CD14-positive monocyte (primary cell): ENCODE measurements around the gene PWWP2B. TPM values are rescaled to one million over a fixed set of nuclear protein-coding genes. Genes with fewer than 3 reads are reported as not detected.
A peak's percentile ranks its signal among the peaks of the same experiment; 100 is the strongest.

Experiments used
- DNase-seq, 3 donors: peaks; one replicate each; pipeline ENCODE4 v3.0.0-alpha.2; 2011 to 2022
- H2AFZ ChIP-seq: 2 replicates; pipeline ENCODE4 v1.6.0; 2012; ENCODE audit warnings: mild to moderate bottlenecking, low read depth, low read length, inconsistent platforms; ENCODE audit not compliant: insufficient read depth, poor library complexity, severe bottlenecking
- H3K27ac ChIP-seq, 2 donors: 1 replicate in 1 of 2; 2 replicates in 1 of 2; pipeline ENCODE4 v1.5.1; 2012 to 2013; ENCODE audit warnings: low read length in 2 of 2, control low read depth in 1 of 2, inconsistent platforms in 1 of 2, low read depth in 1 of 2, mild to moderate bottlenecking in 1 of 2
- H3K27me3 ChIP-seq, 2 donors: one replicate each; pipeline versions ENCODE4 v1.6.0 to v1.6.1; 2011 to 2013; ENCODE audit warnings: low read length in 2 of 2; ENCODE audit not compliant: control insufficient read depth in 2 of 2, insufficient read depth in 2 of 2
- H3K36me3 ChIP-seq, 2 donors: replicated peaks in 1 of 2; 1 replicate in 1 of 2; 2 replicates in 1 of 2; pipeline versions ENCODE4 v1.5.1 to v1.6.1; 2012 to 2013; ENCODE audit warnings: low read length in 2 of 2, control low read depth in 1 of 2, inconsistent platforms in 1 of 2, mild to moderate bottlenecking in 1 of 2; ENCODE audit not compliant: insufficient read depth in 2 of 2, control insufficient read depth in 1 of 2
- H3K4me1 ChIP-seq, 2 donors: 1 replicate in 1 of 2; 2 replicates in 1 of 2; pipeline versions ENCODE4 v1.5.1 to v1.6.1; 2012 to 2013; ENCODE audit warnings: low read length in 2 of 2, control low read depth in 1 of 2, inconsistent platforms in 1 of 2, mild to moderate bottlenecking in 1 of 2, moderate library complexity in 1 of 2; ENCODE audit not compliant: insufficient read depth in 2 of 2, control insufficient read depth in 1 of 2
- H3K4me2 ChIP-seq: replicated peaks from 2 replicates; pipeline ENCODE3; 2012; ENCODE audit warnings: low read length, moderate library complexity, mild to moderate bottlenecking; ENCODE audit not compliant: poor library complexity, severe bottlenecking; ENCODE audit errors: extremely low read depth
- H3K4me3 ChIP-seq, 3 experiments: fragments of 200-600 bp in 1 of 3; sonication (generic) in 1 of 3; replicated peaks in 1 of 3; 1 replicate in 2 of 3; 2 replicates in 1 of 3; pipeline ENCODE4 v1.5.1; 2011 to 2013; ENCODE audit warnings: low read length in 3 of 3, mild to moderate bottlenecking in 3 of 3, control low read depth in 2 of 3, low read depth in 2 of 3, inconsistent platforms in 1 of 3, moderate library complexity in 1 of 3
- H3K79me2 ChIP-seq: 2 replicates; pipeline ENCODE4 v1.6.0; 2012; ENCODE audit warnings: mild to moderate bottlenecking, control low read depth, inconsistent platforms, low read length, moderate library complexity; ENCODE audit not compliant: insufficient read depth
- H3K9ac ChIP-seq: 2 replicates; pipeline ENCODE4 v1.6.0; 2017; ENCODE audit warnings: low read length, mild to moderate bottlenecking; ENCODE audit not compliant: insufficient read depth, poor library complexity, severe bottlenecking
- H3K9me3 ChIP-seq, 2 donors: replicated peaks in 1 of 2; 1 replicate in 1 of 2; 2 replicates in 1 of 2; pipeline versions ENCODE4 v1.5.1 to v1.6.1; 2012 to 2013; ENCODE audit warnings: low read length in 2 of 2, control low read depth in 1 of 2; ENCODE audit not compliant: control insufficient read depth in 1 of 2, insufficient read depth in 1 of 2
- H4K20me1 ChIP-seq: 2 replicates; pipeline ENCODE4 v1.6.0; 2012; ENCODE audit warnings: mild to moderate bottlenecking, low read length, control low read depth, moderate library complexity; ENCODE audit not compliant: insufficient read depth
- H3K27ac Mint-ChIP-seq, 7 donors: one replicate each; pipeline ENCODE4 v1.8.0; 2020; ENCODE audit warnings: mild to moderate bottlenecking in 7 of 7, mixed read lengths in 7 of 7, moderate library complexity in 6 of 7, inconsistent platforms in 2 of 7
- H3K27me3 Mint-ChIP-seq, 3 donors: one replicate each; pipeline ENCODE4 v1.8.0; 2021 to 2022; ENCODE audit warnings: low read depth in 3 of 3, mild to moderate bottlenecking in 3 of 3, mixed read lengths in 3 of 3, moderate library complexity in 3 of 3, inconsistent platforms in 1 of 3
- H3K36me3 Mint-ChIP-seq, 2 donors: one replicate each; pipeline ENCODE4 v1.8.0; 2020; ENCODE audit warnings: mixed read lengths in 2 of 2, inconsistent platforms in 1 of 2, mild to moderate bottlenecking in 1 of 2
- H3K4me1 Mint-ChIP-seq: one replicate; pipeline ENCODE4 v1.8.0; 2020; ENCODE audit warnings: mild to moderate bottlenecking, mixed read lengths
- H3K4me3 Mint-ChIP-seq, 2 donors: one replicate each; pipeline ENCODE4 v1.8.0; 2020; ENCODE audit warnings: mild to moderate bottlenecking in 2 of 2, mixed read lengths in 2 of 2, moderate library complexity in 1 of 2
- H3K9me3 Mint-ChIP-seq, 7 donors: one replicate each; pipeline ENCODE4 v1.8.0; 2020 to 2022; ENCODE audit warnings: mixed read lengths in 7 of 7, mild to moderate bottlenecking in 6 of 7, moderate library complexity in 6 of 7, inconsistent platforms in 2 of 7
- CTCF ChIP-seq: fragments of 200-600 bp; IDR thresholded peaks from one replicate; pipeline ENCODE4 v1.8.0; 2022; ENCODE audit warnings: antibody characterized with exemption, mild to moderate bottlenecking
- WGBS: methylation state at CpG from one replicate; pipeline ENCODE4 v1.1.5; 2013; ENCODE audit warnings: missing lambda C conversion rate; ENCODE audit not compliant: insufficient coverage; 5-methylcytosine and 5-hydroxymethylcytosine counted together
- intact Hi-C, 2 donors: fragments of 100-400 bp; cut with micrococcal nuclease; formaldehyde crosslinking; loops; one replicate each; pipeline versions ENCODE4 v1.15.0 to v1.15.1; 2023
- polyA plus RNA-seq, 3 donors: library from polyadenylated mRNA; depleted of rRNA in 1 of 3; unstranded in 2 of 3; stranded (reverse) in 1 of 3; fragments of 300-500 nt in 2 of 3; fragments of >200 nt in 1 of 3; fragmentation: Illumina TruSeq in 2 of 3; gene quantifications; 1 replicate in 2 of 3; 2 replicates in 1 of 3; pipeline ENCODE4 v1.2.3, GENCODE V29; 2012 to 2021

Gene PWWP2B
- polyA plus RNA-seq, 3 donors, result 2.4 to 6.9 (median 2.7) TPM

GRCh38 chr10:132392184-132392800 lies 4.7 kb upstream of the PWWP2B start:
- Mint-ChIP-seq H3K27me3 (peaks cover 5 to 23% (median 11%) of the 10 kb centered on the region in 3 donors), H3K36me3 (peaks cover 0 to 2% of the 10 kb centered on the region in 2 donors), H3K9me3 (peaks cover 0 to 7% (median 0%) of the 10 kb centered on the region in 7 donors), H3K4me3 (no peak overlapping the region), H3K27ac (no peak overlapping the region), H3K4me1 (peaks cover 34% of the 10 kb centered on the region)
- H3K4me2 ChIP-seq, result no peak overlapping the region
- H3K36me3 ChIP-seq, result no peaks in the 10 kb centered on the region
- no peaks in the 10 kb centered on the region for H4K20me1 ChIP-seq
- DNase-seq, result no peak
- intact Hi-C loops, result loop anchor here in 1 of 2 donors (5.0 to 10.0 kb wide), 3 partner anchors 40 to 243 kb away; no protein-coding TSS in a partner anchor
- no peak overlapping the region for H2AFZ ChIP-seq
- no peak overlapping the region for H3K4me3 ChIP-seq
- no peaks in the 10 kb centered on the region for H3K9me3 ChIP-seq
- 92% methylated on average over 1 of the region's 2 CpGs for WGBS
- H3K4me1 ChIP-seq, result peaks cover 39 to 54% of the 10 kb centered on the region in 2 donors
- H3K27me3 ChIP-seq, result peaks cover 0 to 6% of the 10 kb centered on the region in 2 donors
- H3K79me2 ChIP-seq, result peaks cover 2% of the 10 kb centered on the region
- no peak overlapping the region for H3K27ac ChIP-seq
- H3K9ac ChIP-seq, result no peak overlapping the region
- no peak for TF ChIP-seq CTCF

GRCh38 chr10:132392811-132393694 lies 3.9 kb upstream of the PWWP2B start:
- H2AFZ ChIP-seq, result no peak overlapping the region
- Mint-ChIP-seq H3K27me3 (peaks cover 5 to 21% (median 12%) of the 10 kb centered on the region in 3 donors), H3K4me3 (no peak overlapping the region), H3K27ac (peak overlapping the region in 2 of 7 donors; percentile 2 to 71), H3K36me3 (peaks cover 0 to 2% of the 10 kb centered on the region in 2 donors), H3K4me1 (peaks cover 33% of the 10 kb centered on the region), H3K9me3 (peaks cover 0 to 7% (median 0%) of the 10 kb centered on the region in 7 donors)
- no peaks in the 10 kb centered on the region for H3K36me3 ChIP-seq
- peaks cover 0 to 6% of the 10 kb centered on the region in 2 donors for H3K27me3 ChIP-seq
- 81% methylated on average over 8 of the region's 12 CpGs for WGBS
- no peak overlapping the region for H3K4me3 ChIP-seq
- H3K9ac ChIP-seq, result no peak overlapping the region
- intact Hi-C loops, result loop anchor here in 1 of 2 donors (5.0 to 10.0 kb wide), 3 partner anchors 39 to 242 kb away; no protein-coding TSS in a partner anchor
- H4K20me1 ChIP-seq, result peaks cover 6% of the 10 kb centered on the region
- peak in 1 of 3 donors; percentile 35 for DNase-seq
- H3K4me2 ChIP-seq, result no peak overlapping the region
- H3K79me2 ChIP-seq, result peaks cover 10% of the 10 kb centered on the region
- TF ChIP-seq CTCF, result no peak
- peaks cover 39 to 54% of the 10 kb centered on the region in 2 donors for H3K4me1 ChIP-seq
- H3K9me3 ChIP-seq, result no peaks in the 10 kb centered on the region
- no peak overlapping the region for H3K27ac ChIP-seq
